Measurements from ENCODE around the gene SLC22A3. TPM values are rescaled to one million over a fixed set of nuclear protein-coding genes. Genes with fewer than 3 reads are reported as not detected.
"Not testable (repeated sequence)": the region's sequence is repeated elsewhere in the genome, so short reads cannot be mapped to it uniquely, and the experiment has no call there.

Gene SLC22A3
- total RNA-seq, 2 donors from 2014 or later: 0.35 to 0.48 TPM

GRCh38 chr6:160462551-160463109, 114.5 kb downstream of the SLC22A3 start:
- no peaks in the 10 kb centered on the region for H3K4me1 ChIP-seq
- no peaks in the 10 kb centered on the region for H3K27me3 ChIP-seq
- TF ChIP-seq CTCF (IDR thresholded peaks at IDR 0.05): no peak
- no peak overlapping the region for H3K4me3 ChIP-seq
- H3K36me3 ChIP-seq: no peaks in the 10 kb centered on the region
- no peak overlapping the region for H3K27ac ChIP-seq
- H3K9me3 ChIP-seq: no peaks in the 10 kb centered on the region
- DNase-seq (ENCODE audit: low spot score): no peak

GRCh38 chr6:160464744-160465143, 116.6 kb downstream of the SLC22A3 start:
- Histone ChIP-seq H3K27ac (no peak overlapping the region), H3K9me3 (no peaks in the 10 kb centered on the region), H3K27me3 (no peaks in the 10 kb centered on the region), H3K4me3 (no peak overlapping the region), H3K36me3 (no peaks in the 10 kb centered on the region), H3K4me1 (no peaks in the 10 kb centered on the region)
- no peak for DNase-seq (ENCODE audit: low spot score)
- no peak for TF ChIP-seq CTCF (IDR thresholded peaks at IDR 0.05)

- not testable (repeated sequence) for H3K27ac ChIP-seq; H3K36me3 ChIP-seq; H3K4me3 ChIP-seq; H3K27me3 ChIP-seq; H3K9me3 ChIP-seq; DNase-seq (ENCODE audit: low spot score); H3K4me1 ChIP-seq
Observed at GRCh38 chr6:160467261-160467871, 119.2 kb downstream of the SLC22A3 start.

- TF ChIP-seq CTCF (IDR thresholded peaks at IDR 0.05): no peak
- Histone ChIP-seq H3K36me3 (no peaks in the 10 kb centered on the region), H3K4me1 (no peaks in the 10 kb centered on the region), H3K4me3 (no peak overlapping the region), H3K27me3 (no peaks in the 10 kb centered on the region), H3K9me3 (no peaks in the 10 kb centered on the region), H3K27ac (no peak overlapping the region)
- DNase-seq (ENCODE audit: low spot score): no peak
Observed at GRCh38 chr6:160469153-160469552, 121.0 kb downstream of the SLC22A3 start.

- H3K4me1 ChIP-seq; H3K27me3 ChIP-seq; DNase-seq (ENCODE audit: low spot score); H3K27ac ChIP-seq; H3K4me3 ChIP-seq; H3K36me3 ChIP-seq: not testable (repeated sequence)
- H3K9me3 ChIP-seq: peaks cover 0 to 13% of the 10 kb centered on the region in 2 donors
Observed at GRCh38 chr6:160476056-160476455, 127.9 kb downstream of the SLC22A3 start.

GRCh38 chr6:160477072-160477471, 128.9 kb downstream of the SLC22A3 start:
- not testable (repeated sequence) for H3K36me3 ChIP-seq; H3K27ac ChIP-seq; H3K4me1 ChIP-seq; DNase-seq (ENCODE audit: low spot score); H3K4me3 ChIP-seq; H3K27me3 ChIP-seq
- peaks cover 0 to 20% of the 10 kb centered on the region in 2 donors for H3K9me3 ChIP-seq

GRCh38 chr6:160477901-160478300, 129.7 kb downstream of the SLC22A3 start:
- Histone ChIP-seq H3K9me3 (peaks cover 0 to 20% of the 10 kb centered on the region in 2 donors), H3K4me3 (no peak overlapping the region), H3K27me3 (no peaks in the 10 kb centered on the region), H3K36me3 (no peaks in the 10 kb centered on the region), H3K4me1 (no peaks in the 10 kb centered on the region), H3K27ac (no peak overlapping the region)
- TF ChIP-seq CTCF (IDR thresholded peaks at IDR 0.05): no peak
- no peak for DNase-seq (ENCODE audit: low spot score)
